Measurements from ENCODE around the gene DHX32.
A peak's percentile ranks its signal among the peaks of the same experiment; 100 is the strongest.

Gene DHX32

GRCh38 chr10:125846894-125847293, 34.2 kb downstream of the DHX32 start:
- DNase-seq, result no peak

- no peak for DNase-seq
Measured at GRCh38 chr10:125845617-125846016, 35.5 kb downstream of the DHX32 start.

- DNase-seq, result no peak
Measured at GRCh38 chr10:125844751-125845221, 36.3 kb downstream of the DHX32 start.

GRCh38 chr10:125843603-125844329, 37.3 kb downstream of the DHX32 start:
- DNase-seq, result no peak

- no peak for DNase-seq
Measured at GRCh38 chr10:125840955-125841354, 40.1 kb downstream of the DHX32 start.

- no peak for DNase-seq
Measured at GRCh38 chr10:125840406-125840805, 40.7 kb downstream of the DHX32 start.

GRCh38 chr10:125838802-125839575, 42.1 kb downstream of the DHX32 start:
- no peak for DNase-seq

GRCh38 chr10:125836746-125837145, 44.3 kb downstream of the DHX32 start:
- DNase-seq, result no peak

GRCh38 chr10:125828311-125828710, 52.8 kb downstream of the DHX32 start:
- DNase-seq, result no peak

- no peak for DNase-seq
Measured at GRCh38 chr10:125827133-125827532, 54.0 kb downstream of the DHX32 start.

GRCh38 chr10:125824736-125825135, 56.4 kb downstream of the DHX32 start:
- no peak for DNase-seq

GRCh38 chr10:125823663-125824251, 57.3 kb downstream of the DHX32 start:
- no peak for DNase-seq

- DNase-seq, result peak; percentile 35
Measured at GRCh38 chr10:125822878-125823662, 58.0 kb downstream of the DHX32 start, which contains the start of the genes BCCIP and UROS. Gene BCCIP, plus strand, starts transcription at chr10:125823546. Its CDS starts 12 bp downstream, at chr10:125823558. Gene UROS, minus strand, starts transcription at chr10:125823258. Its CDS starts 6,759 bp downstream, at chr10:125816499.

GRCh38 chr10:125820701-125821100, 60.4 kb downstream of the DHX32 start:
- no peak for DNase-seq

GRCh38 chr10:125817337-125817946, 63.6 kb downstream of the DHX32 start:
- DNase-seq, result no peak

- no peak for DNase-seq
Measured at GRCh38 chr10:125816548-125816947, 64.5 kb downstream of the DHX32 start.

GRCh38 chr10:125815764-125816163, 65.3 kb downstream of the DHX32 start:
- no peak for DNase-seq

- no peak for DNase-seq
Measured at GRCh38 chr10:125812128-125812750, 68.9 kb downstream of the DHX32 start.

- DNase-seq, result no peak
Measured at GRCh38 chr10:125811251-125811650, 69.8 kb downstream of the DHX32 start.

- no peak for DNase-seq
Measured at GRCh38 chr10:125808047-125808446, 73.0 kb downstream of the DHX32 start.

GRCh38 chr10:125802739-125803138, 78.4 kb downstream of the DHX32 start:
- DNase-seq, result no peak

GRCh38 chr10:125802131-125802530, 79.0 kb downstream of the DHX32 start:
- no peak for DNase-seq

Data from SIG-M5 (cell line).